Endothelial cell of umbilical vein (primary cell): ENCODE results near the gene PTPRD. TPM values are rescaled to one million over a fixed set of nuclear protein-coding genes. Genes with fewer than 3 reads are reported as not detected.

Experiments used
- BruUV-seq: library from RNA; stranded (reverse); fragments of 400-500 nt; replicated peaks from 2 replicates; lab custom pipeline; 2021; lab: Mats Ljungman, UMichigan
- CTCF ChIA-PET: fragments of 300-600, 350-600 bp; sonication (Branson Sonifier 250); formaldehyde crosslinking; loops from one replicate; lab custom pipeline; 2021; ENCODE audit warnings: antibody characterized with exemption, inconsistent platforms; lab: Charles Lee
- POLR2A ChIA-PET: fragments of 300-600, 350-600 bp; sonication (Branson Sonifier 250); formaldehyde crosslinking; loops from one replicate; lab custom pipeline; 2021; ENCODE audit warnings: antibody characterized with exemption, inconsistent platforms; lab: Charles Lee
- DNase-seq: peaks from one replicate; pipeline ENCODE4 v3.0.0-alpha.2; 2011; ENCODE audit warnings: low read depth, low spot score
- FAIRE-seq: peaks from 2 replicates; lab custom pipeline; 2011; peaks lifted over from hg19 to GRCh38; lab: Jason Lieb, UNC
- H2AFZ ChIP-seq: 2 replicates; pipeline ENCODE4 v1.6.0; 2012; ENCODE audit warnings: low read depth, low read length, control low read depth, inconsistent platforms
- H3K27ac ChIP-seq: 2 replicates; pipeline ENCODE4 v1.5.1; 2011; ENCODE audit warnings: low read depth, mild to moderate bottlenecking, control low read depth, low read length, moderate library complexity; ENCODE audit not compliant: insufficient read depth
- H3K27me3 ChIP-seq, 2 experiments: 2 replicates each; pipeline versions ENCODE4 v1.6.0 to v1.6.1; 2011; ENCODE audit warnings: low read length in 2 of 2, mixed read lengths in 1 of 2; ENCODE audit not compliant: control insufficient read depth in 2 of 2, insufficient read depth in 2 of 2
- H3K36me3 ChIP-seq, 2 experiments: 2 replicates in 1 of 2; 3 replicates in 1 of 2; pipeline ENCODE4 v1.5.1; 2011; ENCODE audit warnings: low read length in 2 of 2, mild to moderate bottlenecking in 1 of 2, moderate library complexity in 1 of 2; ENCODE audit not compliant: control insufficient read depth in 2 of 2, insufficient read depth in 2 of 2; ENCODE audit errors: extremely low read depth in 1 of 2
- H3K4me1 ChIP-seq: 3 replicates; pipeline ENCODE4 v1.5.1; 2011; ENCODE audit warnings: mild to moderate bottlenecking, low read length; ENCODE audit not compliant: control insufficient read depth, insufficient read depth; ENCODE audit errors: extremely low read depth
- H3K4me2 ChIP-seq: 2 replicates; pipeline ENCODE4 v1.6.1; 2011; ENCODE audit warnings: low read length, control low read depth, mixed read lengths; ENCODE audit not compliant: insufficient read depth
- H3K4me3 ChIP-seq, 3 experiments: fragments of 200-600 bp in 1 of 3; sonication (generic), shearing (Covaris generic) in 1 of 3; replicated peaks in 1 of 3; 2 replicates each; pipeline ENCODE4 v1.5.1; 2011 to 2016; ENCODE audit warnings: control low read depth in 3 of 3, low read length in 3 of 3, mild to moderate bottlenecking in 2 of 3, inconsistent platforms in 1 of 3, low read depth in 1 of 3, moderate library complexity in 1 of 3; ENCODE audit not compliant: insufficient read depth in 1 of 3
- H3K79me2 ChIP-seq: 2 replicates; pipeline ENCODE4 v1.6.0; 2012; ENCODE audit warnings: low read length, inconsistent platforms; ENCODE audit not compliant: control insufficient read depth, insufficient read depth
- H3K9ac ChIP-seq: replicated peaks from 2 replicates; pipeline ENCODE3; 2011; ENCODE audit warnings: low read length, control low read depth; ENCODE audit not compliant: insufficient read depth; ENCODE audit errors: extremely low read depth
- H3K9me1 ChIP-seq: replicated peaks from 3 replicates; pipeline ENCODE4 v1.6.0; 2011; ENCODE audit warnings: mild to moderate bottlenecking, low read length; ENCODE audit not compliant: control insufficient read depth, insufficient read depth; ENCODE audit errors: extremely low read depth
- H3K9me3 ChIP-seq: replicated peaks from 2 replicates; pipeline ENCODE4 v1.5.1; 2012; ENCODE audit warnings: low read length, inconsistent platforms; ENCODE audit not compliant: control insufficient read depth, insufficient read depth
- H4K20me1 ChIP-seq: replicated peaks from 2 replicates; pipeline ENCODE3; 2011; ENCODE audit warnings: mild to moderate bottlenecking, low read length; ENCODE audit not compliant: control insufficient read depth, insufficient read depth; ENCODE audit errors: extremely low read depth
- CTCF ChIP-seq, 2 donors: IDR thresholded peaks; 1 replicate in 1 of 2; 2 replicates in 1 of 2; pipeline ENCODE4 v1.5.1; 2011; ENCODE audit warnings: low read length in 2 of 2, mild to moderate bottlenecking in 2 of 2, moderate library complexity in 2 of 2, control low read depth in 1 of 2, inconsistent platforms in 1 of 2, low read depth in 1 of 2; ENCODE audit not compliant: insufficient read depth in 1 of 2; ENCODE audit errors: extremely low read depth in 1 of 2
- EZH2 ChIP-seq: IDR thresholded peaks from 2 replicates; pipeline ENCODE4 v1.6.1; 2012; ENCODE audit warnings: borderline replicate concordance, low read depth, mild to moderate bottlenecking, moderate library complexity, low read length, inconsistent platforms; ENCODE audit not compliant: severe bottlenecking
- FOS ChIP-seq: IDR thresholded peaks from 2 replicates; pipeline ENCODE4 v1.6.1; 2011; ENCODE audit warnings: mild to moderate bottlenecking, low read length, moderate library complexity, borderline replicate concordance; ENCODE audit not compliant: insufficient read depth
- GATA2 ChIP-seq: IDR thresholded peaks from 2 replicates; pipeline ENCODE4 v1.7.0; 2011; ENCODE audit warnings: low read depth, mild to moderate bottlenecking, moderate library complexity, mixed read lengths, low read length; ENCODE audit not compliant: insufficient read length, insufficient read depth
- JUN ChIP-seq: IDR thresholded peaks from 2 replicates; pipeline ENCODE4 v1.6.1; 2011; ENCODE audit warnings: borderline replicate concordance, low read depth; ENCODE audit not compliant: insufficient read length, insufficient read depth
- MAX ChIP-seq: IDR thresholded peaks from 2 replicates; pipeline ENCODE4 v1.6.1; 2011; ENCODE audit not compliant: insufficient read depth, insufficient read length
- MYC ChIP-seq: IDR thresholded peaks from one replicate; pipeline ENCODE4 v1.6.1; 2011; ENCODE audit warnings: mild to moderate bottlenecking, low read depth, low read length
- POLR2A ChIP-seq: IDR thresholded peaks from 2 replicates; pipeline ENCODE4 v1.6.1; 2012; ENCODE audit warnings: low read depth, mild to moderate bottlenecking, control low read depth, low read length
- POLR2AphosphoS5 ChIP-seq: IDR thresholded peaks from 2 replicates; pipeline ENCODE4 v1.6.1; 2012; ENCODE audit warnings: low read depth, mild to moderate bottlenecking, control low read depth, low read length, moderate library complexity; ENCODE audit not compliant: insufficient read depth
- dilution Hi-C: fragments of 300-500 bp; cut with MboI; formaldehyde crosslinking; loops from one replicate; pipeline ENCODE4 v1.15.0; 2019; ENCODE audit warnings: low sequenced_read_pairs; ENCODE audit not compliant: extremely low pct_ligation_motif_present
- intact Hi-C: fragments of 100-400 bp; cut with micrococcal nuclease; formaldehyde crosslinking; loops from one replicate; pipeline ENCODE4 v1.10.0; 2022
- polyA plus RNA-seq, 4 experiments: library from polyadenylated mRNA; depleted of rRNA in 3 of 4; stranded (reverse) in 3 of 4; unstranded in 1 of 4; fragments of >200 nt; gene quantifications; 2 replicates each; pipeline versions ENCODE4 v1.2.1 to v1.2.3, GENCODE V29; 2011 to 2012; ENCODE audit warnings: missing spikeins in 1 of 4
- total RNA-seq: library from RNA; stranded (reverse); gene quantifications from 2 replicates; pipeline ENCODE4 v1.2.3, GENCODE V29; 2021

Gene PTPRD
- total and polyA plus RNA-seq, 2 donors (not counting 3 experiments of a cell fraction or from before 2014, with no cell fraction given) = 5.5 to 5.7 TPM

GRCh38 chr9:9949368-9949767 lies 663.4 kb downstream of the PTPRD start:
- no peak overlapping the region for H3K9ac ChIP-seq
- DNase-seq (no peak), FAIRE-seq (no peak)
- dilution Hi-C loops = no loop called here
- TF ChIP-seq CTCF (IDR thresholded peaks at IDR 0.05; ENCODE audit: extremely low read depth in 1 of 2, insufficient read depth in 1 of 2, low read depth in 1 of 2, low read length in 2 of 2) (no peak), POLR2A (no peak), GATA2 (no peak), MAX (no peak), FOS (no peak), POLR2AphosphoS5 (no peak), MYC (no peak), JUN (no peak), EZH2 (no peak)
- H3K27ac ChIP-seq = no peak overlapping the region
- H3K9me1 ChIP-seq = no peaks in the 10 kb centered on the region
- no peaks in the 10 kb centered on the region for H3K36me3 ChIP-seq
- CTCF ChIA-PET = no interaction called here
- H4K20me1 ChIP-seq = no peaks in the 10 kb centered on the region
- H3K4me1 ChIP-seq = no peaks in the 10 kb centered on the region
- no TSS peak for BruUV-seq
- no peak overlapping the region for H2AFZ ChIP-seq
- no peak overlapping the region for H3K4me3 ChIP-seq
- H3K4me2 ChIP-seq = no peak overlapping the region
- POLR2A ChIA-PET = no interaction called here
- no peaks in the 10 kb centered on the region for H3K27me3 ChIP-seq
- H3K79me2 ChIP-seq = no peaks in the 10 kb centered on the region
- intact Hi-C loops = no loop called here
- no peaks in the 10 kb centered on the region for H3K9me3 ChIP-seq
